ENCODE measurements around the gene GRID1.

The GRID1 gene

DNA sequence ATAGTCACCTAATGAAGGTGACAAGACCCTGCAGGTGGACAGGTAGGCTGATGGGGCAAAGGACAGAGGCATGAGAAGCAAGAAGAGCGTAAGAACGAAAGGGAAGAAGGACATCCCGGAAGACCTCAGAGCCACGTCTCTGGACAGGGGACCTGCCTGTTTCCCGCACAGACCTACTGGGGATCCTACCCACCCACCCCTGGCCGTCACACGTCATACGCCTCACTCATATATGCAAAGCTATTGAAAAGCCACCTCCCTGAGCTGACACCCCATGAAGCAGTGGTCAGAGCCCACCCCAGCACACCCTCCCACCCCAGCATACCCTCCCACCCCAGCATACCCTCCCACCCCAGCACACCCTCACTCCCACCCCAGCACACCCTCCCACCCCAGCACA is 140.6 kb downstream of the GRID1 start:
- DNase-seq = no peak

DNA sequence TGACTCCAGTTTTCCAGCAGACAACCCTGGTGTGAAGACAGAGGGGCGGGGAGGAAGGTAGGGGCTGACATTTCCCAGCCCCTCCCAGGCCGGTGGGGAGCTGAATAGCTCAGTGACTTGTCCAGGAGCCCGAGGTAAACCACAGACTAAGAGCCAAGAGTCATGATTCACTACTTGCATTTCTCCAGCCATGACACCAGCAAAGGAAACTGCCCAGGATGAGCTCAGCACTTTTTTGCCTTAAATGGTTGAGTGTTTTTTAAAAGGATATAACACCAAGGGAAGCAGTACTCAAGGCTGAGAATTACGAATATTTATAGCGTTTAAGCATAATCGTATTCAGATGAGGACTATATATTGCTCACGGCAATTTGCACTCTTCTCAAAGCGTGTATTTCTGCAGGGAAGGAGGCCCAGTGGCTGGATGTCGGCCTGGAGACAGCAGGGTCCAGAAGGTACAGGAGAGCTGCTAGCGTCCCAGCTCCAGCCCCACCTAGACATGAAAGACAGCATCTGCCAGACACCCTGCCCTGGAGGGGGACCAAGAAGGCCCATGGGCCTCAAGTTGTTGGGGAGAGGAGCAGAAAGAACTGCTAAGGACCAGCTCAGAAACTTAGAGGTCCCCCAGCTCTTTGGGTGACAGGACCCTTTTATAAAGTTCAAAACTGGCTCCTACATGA is 141.4 kb downstream of the GRID1 start:
- DNase-seq = peak; percentile 83

DNA sequence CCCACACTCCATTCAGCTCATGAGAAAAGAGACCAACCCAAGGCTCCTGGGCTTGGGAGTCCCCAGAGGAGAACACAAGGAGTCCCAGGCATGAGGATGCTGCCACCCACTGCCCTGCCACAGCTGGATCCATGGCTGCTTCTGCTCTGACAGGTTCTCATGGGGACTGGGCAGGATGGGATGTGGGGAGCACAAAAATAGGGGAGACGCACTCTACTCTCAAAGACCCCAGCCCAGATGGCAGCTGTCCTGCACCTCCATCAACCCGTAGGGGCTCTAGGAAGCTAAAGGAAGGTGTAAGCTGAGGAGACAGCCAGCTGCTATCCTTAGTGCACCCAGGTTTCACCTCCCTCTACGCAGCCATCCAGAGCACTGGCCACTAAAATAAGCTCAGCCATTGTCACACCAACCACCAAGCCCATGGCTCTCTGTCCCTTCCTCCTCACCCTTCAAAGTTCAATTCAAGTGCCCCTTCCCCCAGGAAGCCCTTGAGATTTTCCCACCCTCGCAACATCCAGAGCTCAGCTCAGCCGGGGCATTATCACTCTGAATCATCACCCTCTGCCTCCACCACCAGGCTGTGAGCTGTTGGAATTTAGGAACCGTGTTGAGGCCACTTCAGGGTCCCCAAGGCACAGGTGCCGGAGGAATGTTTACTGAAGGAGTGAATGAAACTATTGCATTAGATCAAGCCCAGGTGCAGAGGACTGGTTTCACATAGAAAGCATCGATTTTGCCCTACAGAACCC is 142.1 kb downstream of the GRID1 start:
- DNase-seq = no peak

DNA sequence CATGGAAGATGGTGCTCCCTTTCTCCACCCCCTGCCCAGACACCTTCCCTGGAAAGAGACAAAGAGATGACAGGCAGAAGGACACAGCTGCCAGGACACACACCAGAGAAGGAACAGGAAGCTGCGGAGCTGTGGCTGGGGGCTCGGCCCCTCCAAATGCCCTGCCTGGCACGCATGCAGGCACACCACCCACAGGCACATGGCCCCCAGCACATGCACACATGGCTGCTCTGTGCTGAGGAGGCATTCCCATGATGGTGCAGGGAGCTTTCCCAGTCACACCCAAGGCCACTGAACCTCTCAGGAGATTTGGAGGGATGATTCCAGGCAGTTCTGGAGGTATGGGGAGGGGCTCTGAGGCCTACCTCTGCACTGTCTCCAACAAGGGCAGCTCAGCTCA is 143.3 kb downstream of the GRID1 start:
- no peak for DNase-seq

DNA sequence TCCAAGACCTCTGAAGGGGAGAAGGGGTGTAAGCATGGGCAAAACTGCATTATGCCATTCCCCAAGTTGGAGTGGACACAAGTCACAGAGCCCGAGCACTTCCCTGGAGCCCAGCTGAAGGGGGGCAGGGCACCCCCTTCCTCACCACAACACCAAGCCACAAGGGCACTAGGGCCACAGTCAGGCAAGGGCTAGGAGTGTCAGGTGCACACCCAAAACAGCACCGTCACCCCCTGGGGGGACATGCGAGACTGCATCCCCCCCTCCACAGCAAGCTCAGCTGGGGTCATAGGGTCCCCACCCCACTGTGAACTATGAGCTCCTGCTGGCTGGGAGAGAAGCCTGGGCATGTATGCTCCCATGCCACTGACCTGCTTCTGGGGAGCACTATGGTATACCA is 143.9 kb downstream of the GRID1 start:
- no peak for DNase-seq

DNA sequence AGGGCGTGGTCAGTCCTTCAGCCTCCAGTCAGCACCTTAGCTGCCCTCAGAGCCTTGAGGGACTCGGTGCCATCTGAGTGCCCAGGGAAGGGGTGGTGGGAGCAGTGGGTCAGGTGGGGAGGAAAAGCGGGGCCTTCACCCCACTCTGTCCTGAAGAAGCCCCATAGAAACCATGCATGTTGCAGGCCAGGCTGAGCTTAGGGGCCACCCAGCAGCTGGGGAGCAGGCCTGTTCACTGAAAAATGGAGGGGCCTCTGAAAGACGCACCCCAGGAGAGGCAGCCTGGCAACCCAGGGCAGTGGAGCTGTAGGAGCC is 144.3 kb downstream of the GRID1 start:
- no peak for DNase-seq

DNA sequence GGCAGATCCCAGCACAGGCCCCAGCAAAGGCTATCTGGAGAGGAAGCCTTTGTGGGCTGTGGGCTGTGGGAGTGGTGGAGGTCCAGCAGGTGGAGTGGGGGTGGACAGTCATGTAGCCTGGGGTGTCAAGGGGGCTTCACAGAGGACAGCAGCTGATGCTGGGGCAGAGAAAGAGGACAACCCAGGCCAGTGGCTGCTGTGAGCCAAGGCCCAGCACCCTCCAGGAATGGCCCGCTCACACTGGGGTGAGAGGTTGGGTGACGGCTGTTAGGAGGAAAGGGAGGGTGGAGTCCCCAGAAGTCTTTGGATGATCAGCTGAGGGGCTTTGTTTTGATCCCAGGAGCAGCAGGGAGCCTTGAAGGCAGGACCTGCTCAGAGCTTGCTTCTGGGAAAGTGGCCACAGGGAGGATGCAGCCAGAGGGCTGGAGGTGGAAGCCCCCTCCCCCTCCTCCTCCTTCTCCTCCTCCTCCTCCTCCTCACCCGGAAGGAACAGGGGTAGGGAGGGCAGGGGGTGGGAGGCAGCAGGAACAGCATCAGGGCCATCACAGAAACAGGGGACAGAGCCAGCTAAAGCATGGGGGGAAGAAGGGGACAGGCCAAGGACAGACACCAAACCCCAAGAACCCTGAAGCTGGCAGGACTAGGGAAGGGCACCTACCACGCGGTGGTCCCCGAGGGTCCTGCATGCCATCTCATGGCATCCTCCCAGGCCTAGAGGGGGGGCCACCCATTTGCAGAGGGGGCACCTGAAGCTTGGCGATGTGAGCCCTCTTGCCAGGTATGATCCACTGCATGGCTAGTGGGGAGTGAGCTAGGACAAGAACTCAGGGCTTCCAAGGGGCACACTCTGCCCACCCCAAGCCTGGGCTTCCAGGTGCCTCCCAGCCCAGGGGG is 144.9 kb downstream of the GRID1 start:
- DNase-seq = no peak

DNA sequence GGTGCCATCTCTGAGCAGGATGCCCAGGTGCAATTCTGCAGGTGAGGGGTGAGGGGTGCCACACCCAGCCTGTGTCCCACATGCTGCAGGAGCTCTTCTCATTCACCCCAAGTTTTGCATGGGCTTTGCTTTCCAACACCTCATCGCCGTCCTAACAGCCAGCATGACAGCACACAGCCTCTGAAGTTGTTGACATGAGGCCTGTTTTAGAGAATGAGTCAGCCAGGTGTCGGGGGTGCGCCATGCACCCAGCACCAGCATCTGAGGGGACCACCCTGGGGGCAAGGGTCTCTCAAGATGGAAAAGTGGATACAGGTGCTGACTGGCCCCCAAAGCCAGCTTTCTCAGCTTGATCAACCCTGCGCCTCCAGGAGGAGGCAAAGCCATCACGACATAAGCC is 146.0 kb downstream of the GRID1 start:
- DNase-seq = no peak

DNA sequence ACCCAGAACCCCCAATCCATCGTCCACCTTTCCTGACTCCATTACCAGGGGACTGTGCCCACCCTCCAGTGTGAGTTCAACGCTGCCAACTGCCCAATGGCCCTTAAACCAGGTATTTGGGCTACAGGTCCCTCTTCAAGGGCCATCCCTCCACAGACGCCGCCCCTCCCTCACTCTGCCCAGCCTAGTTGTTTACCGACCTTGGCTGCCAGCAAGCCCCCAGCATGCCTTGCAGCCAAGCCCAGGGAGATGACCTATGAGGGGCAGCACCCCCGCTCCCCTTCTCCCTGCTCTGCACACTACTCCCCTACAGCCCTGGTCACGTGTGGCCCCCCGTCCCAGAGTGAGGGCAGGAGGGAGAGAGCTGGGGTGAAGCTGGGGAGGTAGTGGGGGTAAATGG is 147.3 kb downstream of the GRID1 start:
- DNase-seq = no peak

DNA sequence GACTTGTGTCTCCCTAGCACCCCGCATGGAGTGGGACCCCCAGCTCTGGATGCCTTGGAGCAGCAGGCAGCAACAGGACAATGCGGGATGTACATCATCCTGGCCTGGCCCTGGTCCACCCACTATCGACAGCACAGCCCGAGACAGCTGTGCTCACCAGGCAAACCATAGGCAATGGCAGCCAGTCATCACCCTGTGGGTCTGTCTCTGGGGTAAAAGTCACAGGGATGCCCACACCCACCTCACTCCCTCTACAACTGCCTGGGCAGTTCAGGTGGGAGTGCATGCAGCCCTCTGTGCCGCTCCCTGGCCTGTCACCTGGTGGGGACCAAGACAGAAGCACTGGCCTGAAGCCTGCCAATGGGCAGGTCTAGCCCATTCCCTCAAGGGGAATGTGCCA is 147.8 kb downstream of the GRID1 start:
- DNase-seq = no peak

DNA sequence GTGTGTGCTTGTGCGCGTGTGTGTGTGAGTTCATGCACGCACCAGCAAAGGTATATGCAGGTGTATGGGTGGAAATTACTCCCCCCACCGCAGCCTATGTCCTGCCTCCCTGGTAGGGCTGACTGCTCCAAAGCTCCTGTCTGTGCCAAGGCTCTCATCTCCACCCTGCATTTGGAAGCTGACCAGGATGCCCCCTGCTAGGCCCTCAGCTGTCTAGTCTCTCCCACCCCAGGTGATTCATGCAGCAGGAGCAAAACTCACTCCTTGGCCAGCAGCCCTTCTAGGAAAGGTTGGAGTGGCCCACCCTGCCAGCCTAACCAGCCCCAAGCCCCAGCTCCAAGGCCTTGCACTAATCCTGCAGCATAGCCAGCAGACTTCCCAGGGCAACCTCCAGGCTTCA is 148.4 kb downstream of the GRID1 start:
- no peak for DNase-seq

DNA sequence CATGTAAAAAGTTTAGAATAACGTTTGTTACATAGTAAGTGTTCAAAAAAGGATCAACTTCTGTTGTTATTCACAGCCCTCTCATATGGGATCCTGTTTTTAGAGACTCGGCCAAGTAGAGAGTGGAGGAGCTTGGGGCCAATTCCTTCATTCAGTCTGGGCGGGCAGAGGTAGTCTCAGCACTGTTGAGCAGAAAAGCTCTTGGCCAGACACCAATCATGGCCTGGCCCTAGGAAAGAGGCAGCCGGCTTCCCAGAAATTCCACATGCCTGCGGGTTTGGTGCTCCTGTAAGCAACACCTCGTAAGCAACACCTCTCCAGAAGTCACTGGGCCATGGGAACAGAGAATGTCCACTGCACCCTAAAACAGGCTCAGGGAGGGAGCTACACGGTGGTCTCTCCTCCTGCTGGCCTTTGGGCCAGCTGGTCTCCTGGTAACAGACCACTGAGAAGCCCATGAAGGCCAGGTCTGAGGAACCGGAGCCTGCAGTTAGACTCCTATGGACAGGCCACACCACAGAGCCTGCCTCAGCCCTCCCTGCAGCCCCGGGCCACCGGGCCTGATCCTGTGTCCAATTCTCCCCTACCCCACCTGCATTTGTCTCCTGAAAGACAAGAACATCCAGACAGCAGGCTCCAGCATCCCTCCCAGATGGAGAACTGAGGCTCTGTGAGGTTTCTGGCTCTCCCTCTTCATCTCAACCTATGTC is 149.1 kb downstream of the GRID1 start:
- no peak for DNase-seq

DNA sequence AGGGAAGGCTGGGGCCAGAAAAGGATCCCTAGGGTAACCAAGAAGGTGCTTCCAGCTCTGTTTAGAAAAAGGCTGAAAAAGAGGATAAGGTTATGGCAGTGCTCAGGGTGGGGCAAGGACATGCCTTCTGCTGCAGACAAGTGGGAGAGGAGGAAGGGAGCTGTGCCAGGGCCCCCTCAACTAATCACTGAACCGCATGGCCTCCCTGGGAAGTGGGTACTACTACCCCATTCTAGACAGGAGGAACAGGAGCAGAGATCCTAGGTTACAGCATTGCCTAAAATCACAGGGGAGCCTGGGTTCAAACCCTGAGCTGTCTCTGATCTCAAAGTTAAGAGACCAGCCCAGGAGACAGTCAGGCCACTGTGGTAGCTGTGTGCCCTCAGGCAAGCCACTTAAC is 149.7 kb downstream of the GRID1 start:
- no peak for DNase-seq

DNA sequence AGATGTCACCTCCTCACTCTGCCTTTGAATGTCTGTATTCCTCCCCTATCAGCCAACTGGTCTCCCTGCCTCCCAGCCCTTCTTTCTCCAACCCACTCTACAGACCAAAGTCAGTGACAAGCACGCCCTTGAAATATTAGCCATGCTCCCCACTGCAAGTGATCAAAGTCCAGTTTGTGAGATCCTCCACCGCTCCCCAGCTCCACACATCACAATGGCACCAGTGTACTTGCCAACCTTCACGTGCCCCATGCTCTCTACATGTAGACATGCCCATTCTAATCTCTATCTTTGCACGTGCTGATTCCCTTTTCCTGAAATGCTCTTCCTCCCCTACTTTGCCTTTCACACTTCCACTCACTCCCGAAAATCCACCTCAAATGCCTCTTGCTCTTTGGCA is 150.9 kb downstream of the GRID1 start:
- no peak for DNase-seq

DNA sequence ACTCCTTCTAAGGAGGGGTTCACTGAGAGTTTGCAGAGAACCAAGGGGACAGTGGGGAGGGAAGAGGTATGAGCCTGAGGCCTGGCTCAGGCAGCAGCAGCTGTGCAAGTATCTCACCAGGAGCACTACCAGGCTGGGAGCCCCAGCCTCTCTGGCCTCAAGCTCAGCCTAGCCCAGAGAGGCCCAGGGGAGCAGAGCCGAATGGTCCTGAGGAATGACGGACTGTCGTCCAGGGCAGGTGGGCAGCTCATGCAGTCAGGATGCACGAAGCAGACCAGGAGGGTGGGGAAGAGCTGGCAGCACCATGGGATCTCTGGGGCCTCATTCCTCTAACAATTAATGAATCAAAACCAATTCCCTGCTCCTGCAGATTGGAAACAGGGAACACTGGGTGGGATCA is 151.5 kb downstream of the GRID1 start:
- DNase-seq = no peak

DNA sequence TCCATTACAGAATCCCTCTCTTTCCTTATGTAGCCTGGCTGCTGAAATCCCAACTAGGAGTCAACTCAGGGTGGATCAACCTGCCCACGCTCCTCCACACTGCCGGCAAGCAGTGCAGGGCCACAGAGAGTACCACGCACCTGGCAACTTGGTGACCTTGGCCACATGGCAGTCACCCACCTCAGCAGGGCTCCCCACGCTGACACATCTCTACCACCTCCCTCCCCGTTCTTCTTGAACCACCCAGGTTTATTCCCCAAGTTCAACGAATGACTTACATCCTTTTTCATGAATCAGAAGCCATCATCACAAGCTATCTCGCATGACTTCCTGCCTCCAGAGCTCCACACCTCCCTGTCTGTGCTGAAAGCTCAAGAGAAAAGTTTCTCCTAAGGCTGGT is 153.4 kb downstream of the GRID1 start:
- no peak for DNase-seq

DNA sequence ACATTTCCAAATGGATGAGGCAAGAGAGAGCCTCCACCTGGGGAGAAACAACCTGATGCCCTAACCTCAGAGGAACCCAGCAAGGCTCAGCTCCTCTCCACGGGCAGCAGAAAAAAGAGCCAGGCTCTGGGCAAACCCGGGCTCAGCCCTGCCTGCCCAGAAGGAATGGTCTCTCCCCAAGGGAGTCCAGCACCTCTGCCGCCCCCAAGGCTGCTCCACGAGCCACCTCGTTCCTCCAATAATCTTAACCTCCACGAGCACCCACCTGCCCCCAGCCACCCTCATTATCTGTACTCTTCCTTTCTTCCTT is 154.2 kb downstream of the GRID1 start:
- DNase-seq = no peak

DNA sequence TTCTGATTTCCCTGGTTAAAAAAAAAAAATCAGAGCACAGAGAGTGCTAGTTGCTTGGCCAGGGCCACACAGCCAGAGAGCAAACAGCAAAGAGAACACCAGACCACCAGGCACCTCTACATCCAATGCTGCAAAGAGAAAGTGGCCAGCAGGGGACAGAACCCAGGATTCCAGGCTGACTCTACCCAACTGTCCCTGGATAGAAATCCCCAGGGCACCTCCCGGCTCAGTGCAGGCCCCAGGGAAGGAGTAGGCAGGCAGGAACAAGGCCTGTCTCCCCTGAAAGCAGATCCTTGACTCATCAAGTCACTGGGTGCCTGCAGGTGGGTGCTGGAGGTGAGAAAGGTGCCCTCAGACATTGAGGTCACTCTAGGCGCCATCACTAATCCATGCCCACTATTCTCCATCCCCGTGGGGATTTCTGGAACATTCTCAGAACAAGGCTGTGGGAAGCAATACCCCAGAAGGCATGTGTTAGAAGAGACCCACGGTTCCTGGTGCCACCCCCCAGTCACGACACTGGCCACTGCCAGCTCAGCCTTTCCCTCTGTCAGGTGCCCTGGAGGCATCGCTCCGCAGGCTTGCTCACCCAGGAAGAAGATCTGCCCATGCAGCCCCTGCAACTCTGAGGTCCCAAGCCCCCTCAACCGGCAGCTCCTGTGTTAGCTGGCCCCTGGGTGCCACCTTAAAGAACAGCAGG is 154.8 kb downstream of the GRID1 start:
- DNase-seq = no peak

DNA sequence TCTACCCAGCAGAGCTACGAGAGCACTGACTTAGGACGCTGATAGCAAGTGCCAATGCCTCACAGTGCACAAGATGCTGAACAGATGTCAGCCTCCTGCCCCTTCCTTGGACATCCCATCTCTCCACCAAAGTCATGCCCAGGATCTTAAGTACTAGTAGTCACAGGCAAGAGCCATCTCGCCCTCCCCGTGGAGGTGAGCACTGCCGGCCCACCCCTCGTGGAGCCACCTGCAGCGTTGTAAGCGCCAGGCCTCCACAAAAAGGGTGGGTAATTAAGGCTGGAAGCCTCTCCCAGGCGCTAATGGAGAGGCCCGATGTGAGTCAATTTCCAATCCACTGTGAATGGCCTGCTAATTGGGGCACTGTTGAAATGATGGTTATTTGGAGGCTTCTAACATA is 156.2 kb downstream of the GRID1 start:
- DNase-seq = no peak

DNA sequence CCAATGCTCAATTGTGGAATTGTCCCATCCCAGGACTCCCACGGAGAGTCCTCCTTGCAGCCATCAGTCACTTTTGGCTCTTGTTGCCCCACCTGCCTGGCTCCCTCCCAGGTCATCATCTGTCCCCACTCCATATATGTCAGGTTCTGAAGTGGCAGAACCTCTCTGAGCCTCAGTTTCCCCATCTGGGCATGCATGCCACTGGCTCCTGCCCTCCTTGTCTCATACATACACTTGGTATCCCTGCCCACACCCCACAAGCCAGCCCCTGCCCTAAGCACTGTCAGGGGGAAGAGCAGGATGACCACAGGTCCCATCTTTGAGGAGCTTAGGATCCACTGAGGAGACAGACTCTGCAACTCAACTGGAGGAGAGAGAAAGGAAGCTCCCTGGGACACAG is 156.9 kb downstream of the GRID1 start:
- no peak for DNase-seq

DNA sequence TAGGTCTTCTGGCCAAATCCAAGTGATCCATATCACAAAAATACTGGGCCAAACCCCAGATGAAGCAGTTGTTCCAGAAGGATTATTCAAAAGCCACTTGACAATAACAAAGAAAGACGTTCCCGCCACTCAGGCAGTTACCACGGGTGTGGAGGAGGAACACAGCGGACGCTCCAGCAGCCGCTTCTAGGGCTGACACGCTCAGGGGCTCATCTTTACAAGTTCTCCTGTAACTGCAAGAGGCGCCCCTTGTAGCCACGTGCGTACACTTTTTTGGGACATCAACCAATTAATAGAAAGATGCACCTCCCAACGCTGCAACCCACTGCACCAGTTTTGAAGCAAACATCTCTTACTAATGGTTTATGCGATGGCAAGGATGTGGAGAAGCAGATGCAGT is 159.4 kb downstream of the GRID1 start:
- no peak for DNase-seq

DNA sequence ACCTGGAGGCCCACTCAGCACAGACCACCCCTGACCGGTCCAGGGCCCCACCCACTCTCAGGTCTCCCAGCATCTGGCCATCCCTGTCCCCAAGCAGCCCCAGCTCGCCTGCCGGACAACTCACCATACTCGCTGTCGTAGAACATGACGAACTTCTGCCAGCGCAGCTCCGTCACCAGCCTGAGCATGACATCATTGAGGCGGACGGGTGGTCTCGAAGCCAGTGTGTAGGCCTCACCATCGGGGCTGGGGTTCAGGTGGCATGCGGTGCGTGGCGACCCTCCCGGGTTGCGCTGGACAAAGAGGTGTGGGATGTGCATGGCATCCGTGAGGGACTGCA is 160.4 kb downstream of the GRID1 start:
- no peak for DNase-seq

Data from fibroblast of skin of abdomen (primary cell).